ENCODE results near the gene CXorf49.

DNA sequence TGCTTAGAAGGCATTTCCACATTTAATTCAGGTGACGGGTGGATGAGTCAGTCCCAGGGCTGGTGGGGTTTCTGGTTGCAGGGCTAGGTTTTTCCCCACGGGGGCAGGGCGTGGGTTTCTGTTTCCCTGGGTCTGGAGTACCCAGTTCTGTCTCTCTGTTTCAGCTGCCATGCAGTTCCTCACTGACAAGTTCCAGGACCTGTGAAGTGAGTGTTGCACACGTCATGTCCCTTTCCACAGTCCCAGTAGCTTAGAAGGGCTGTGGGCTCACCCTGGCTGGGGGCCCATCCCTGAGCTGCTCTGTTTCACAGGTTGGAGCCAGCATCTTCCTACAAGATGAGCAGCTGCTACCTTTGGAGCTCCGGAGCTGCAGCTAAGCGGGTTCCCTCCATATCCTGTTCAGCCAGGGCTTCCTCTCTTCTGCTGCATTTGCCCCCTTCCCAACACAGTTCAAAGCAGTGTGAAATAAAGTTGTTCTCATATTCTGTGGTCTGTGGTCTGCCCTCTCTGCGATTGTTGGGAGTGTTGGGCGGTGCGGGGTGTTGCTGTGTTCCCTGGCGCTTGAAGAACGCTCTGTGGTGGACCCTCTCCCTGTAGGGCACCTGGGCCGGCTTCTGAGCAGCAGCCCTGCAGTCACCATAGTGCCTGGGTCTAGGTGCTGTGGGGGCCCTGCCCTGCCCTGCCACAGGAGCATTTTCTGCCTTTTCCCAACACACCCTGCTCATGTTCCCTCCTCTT lies 46.9 kb downstream of the CXorf49 start:
- no peak for TF ChIP-seq EZH2 (IDR thresholded peaks at IDR 0.05; ENCODE audit: low read length)
- TF ChIP-seq, protein P1, sequence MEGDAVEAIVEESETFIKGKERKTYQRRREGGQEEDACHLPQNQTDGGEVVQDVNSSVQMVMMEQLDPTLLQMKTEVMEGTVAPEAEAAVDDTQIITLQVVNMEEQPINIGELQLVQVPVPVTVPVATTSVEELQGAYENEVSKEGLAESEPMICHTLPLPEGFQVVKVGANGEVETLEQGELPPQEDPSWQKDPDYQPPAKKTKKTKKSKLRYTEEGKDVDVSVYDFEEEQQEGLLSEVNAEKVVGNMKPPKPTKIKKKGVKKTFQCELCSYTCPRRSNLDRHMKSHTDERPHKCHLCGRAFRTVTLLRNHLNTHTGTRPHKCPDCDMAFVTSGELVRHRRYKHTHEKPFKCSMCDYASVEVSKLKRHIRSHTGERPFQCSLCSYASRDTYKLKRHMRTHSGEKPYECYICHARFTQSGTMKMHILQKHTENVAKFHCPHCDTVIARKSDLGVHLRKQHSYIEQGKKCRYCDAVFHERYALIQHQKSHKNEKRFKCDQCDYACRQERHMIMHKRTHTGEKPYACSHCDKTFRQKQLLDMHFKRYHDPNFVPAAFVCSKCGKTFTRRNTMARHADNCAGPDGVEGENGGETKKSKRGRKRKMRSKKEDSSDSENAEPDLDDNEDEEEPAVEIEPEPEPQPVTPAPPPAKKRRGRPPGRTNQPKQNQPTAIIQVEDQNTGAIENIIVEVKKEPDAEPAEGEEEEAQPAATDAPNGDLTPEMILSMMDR (optimal IDR thresholded peaks at IDR 0.05 in 1 of 3, IDR thresholded peaks at IDR 0.05 in 1 of 3, conservative IDR thresholded peaks at IDR 0.05 in 1 of 3; ENCODE audit: extremely low read depth in 1 of 3, insufficient read depth in 2 of 3, low read length in 3 of 3): no peak
